GM12878 (cell line): ENCODE data around the gene TOGARAM1. TPM values are rescaled to one million over a fixed set of nuclear protein-coding genes. Genes with fewer than 3 reads are reported as not detected.

Experiments used
- ATF7 ChIP-seq: fragments of 450-650 bp; IDR thresholded peaks from 2 replicates; pipeline ENCODE4 v1.6.1; 2016; ENCODE audit warnings: low read depth, mild to moderate bottlenecking
- BMI1 ChIP-seq: fragments of 450-650 bp; IDR thresholded peaks from 2 replicates; pipeline ENCODE4 v1.6.1; 2016; ENCODE audit warnings: mild to moderate bottlenecking, moderate library complexity, borderline replicate concordance
- HDAC2 ChIP-seq: fragments of 200-600 bp; sonication (generic); IDR thresholded peaks from 2 replicates; pipeline ENCODE4 v1.6.1; 2017
- HDAC6 ChIP-seq: fragments of 200-600 bp; sonication (generic); IDR thresholded peaks from one replicate; pipeline ENCODE4 v1.8.0; 2017; ENCODE audit warnings: antibody characterized with exemption; ENCODE audit not compliant: unreplicated experiment
- HDGF ChIP-seq: fragments of 450-650 bp; IDR thresholded peaks from 2 replicates; pipeline ENCODE4 v1.6.1; 2016; ENCODE audit warnings: antibody characterized with exemption
- MYC ChIP-seq: IDR thresholded peaks from 2 replicates; pipeline ENCODE4 v1.6.1; 2011; ENCODE audit warnings: mild to moderate bottlenecking, low read length, moderate library complexity, inconsistent platforms; ENCODE audit not compliant: insufficient read depth, insufficient replicate concordance, insufficient read length, severe bottlenecking
- NBN ChIP-seq: fragments of 450-650 bp; IDR thresholded peaks from 2 replicates; pipeline ENCODE4 v1.6.1; 2016
- NR2C2 ChIP-seq: IDR thresholded peaks from 2 replicates; pipeline ENCODE4 v1.6.1; 2011; ENCODE audit warnings: borderline replicate concordance, low read depth; ENCODE audit not compliant: control insufficient read depth, insufficient read length
- NR2F1 ChIP-seq: fragments of 450-650 bp; conservative IDR thresholded peaks from 2 replicates; pipeline ENCODE4 v1.6.1; 2017; ENCODE audit warnings: mild to moderate bottlenecking
- PAX8 ChIP-seq: fragments of 450-650 bp; IDR thresholded peaks from 2 replicates; pipeline ENCODE4 v1.6.1; 2017; ENCODE audit warnings: mild to moderate bottlenecking, moderate library complexity
- POLR2AphosphoS5 ChIP-seq: IDR thresholded peaks from 2 replicates; pipeline ENCODE4 v1.6.1; 2011; ENCODE audit warnings: mild to moderate bottlenecking, low read length, inconsistent platforms
- RUNX3 ChIP-seq: IDR thresholded peaks from 2 replicates; pipeline ENCODE4 v1.6.1; 2012; ENCODE audit warnings: low read length, inconsistent platforms
- SP1 ChIP-seq: IDR thresholded peaks from one replicate; pipeline ENCODE4 v1.6.1; 2011; ENCODE audit warnings: low read depth, low read length
- SREBF2 ChIP-seq: IDR thresholded peaks from 2 replicates; pipeline ENCODE4 v1.6.1; 2012; ENCODE audit warnings: mild to moderate bottlenecking, low read length
- TAF1 ChIP-seq: IDR thresholded peaks from 2 replicates; pipeline ENCODE4 v1.6.1; 2011; ENCODE audit warnings: mild to moderate bottlenecking, low read depth, low read length, borderline replicate concordance
- TBL1XR1 ChIP-seq: IDR thresholded peaks from 2 replicates; pipeline ENCODE4 v1.6.1; 2012; ENCODE audit warnings: low read depth, low read length, improper control_type of control experiment
- YBX1 ChIP-seq: fragments of 450-650 bp; IDR thresholded peaks from 2 replicates; pipeline ENCODE4 v1.6.1; 2016; ENCODE audit warnings: antibody characterized with exemption
- polyA plus RNA-seq, 11 experiments: library from polyadenylated mRNA; depleted of rRNA in 4 of 11; unstranded in 6 of 11; stranded (reverse) in 5 of 11; fragments of >200 nt; fragmentation: Nextera tagmentation in 4 of 11; fragmentation: Illumina TruSeq in 1 of 11; extraction: Ambion mirVana in 4 of 11; extraction: Trizol in 1 of 11; gene quantifications; 1 replicate in 1 of 11; 2 replicates in 10 of 11; pipeline versions ENCODE4 v1.2.1 to v1.2.3, GENCODE V29; 2011 to 2016; ENCODE audit warnings: inconsistent platforms in 2 of 11, missing spikeins in 2 of 11, low read depth in 1 of 11
- total RNA-seq, 4 experiments: library from RNA; depleted of rRNA in 3 of 4; stranded (reverse); fragments of >200 nt in 3 of 4; fragmentation: Illumina TruSeq in 1 of 4; extraction: Trizol in 1 of 4; gene quantifications; 2 replicates each; pipeline versions ENCODE4 v1.2.1 to v1.2.3, GENCODE V29; 2013 to 2021
- TF ChIP-seq, protein P1 (sequence below), 3 experiments: IDR thresholded peaks in 2 of 3; conservative IDR thresholded peaks in 1 of 3; 2 replicates each; pipeline ENCODE4 v1.5.1; 2011; ENCODE audit warnings: low read depth in 3 of 3, low read length in 3 of 3, mild to moderate bottlenecking in 3 of 3, control low read depth in 2 of 3, moderate library complexity in 2 of 3, inconsistent platforms in 1 of 3, mixed read lengths in 1 of 3; ENCODE audit not compliant: control insufficient read depth in 2 of 3, insufficient read depth in 1 of 3; ENCODE audit errors: extremely low read depth in 1 of 3
- TF ChIP-seq, protein P2 (sequence below): IDR thresholded peaks from 2 replicates; pipeline ENCODE4 v1.6.1; 2011; ENCODE audit warnings: borderline replicate concordance, low read depth, mild to moderate bottlenecking, moderate library complexity, mixed read lengths, low read length; ENCODE audit not compliant: insufficient read depth; ENCODE audit errors: extremely low read length
- TF ChIP-seq, protein P3 (sequence below): IDR thresholded peaks from 2 replicates; pipeline ENCODE4 v1.6.1; 2011; ENCODE audit warnings: low read depth, low read length, improper control_type of control experiment, borderline replicate concordance
- TF ChIP-seq, protein P4 (sequence below): fragments of 450-650 bp; IDR thresholded peaks from 2 replicates; pipeline ENCODE4 v1.6.1; 2016; ENCODE audit warnings: mild to moderate bottlenecking, moderate library complexity, borderline replicate concordance

Gene TOGARAM1
- total and polyA plus RNA-seq, 10 of the 15 experiments (the other 5 are each of a cell fraction or from before 2014, with no cell fraction given) = 2.1 to 14.4 (median 7.2) TPM

DNA sequence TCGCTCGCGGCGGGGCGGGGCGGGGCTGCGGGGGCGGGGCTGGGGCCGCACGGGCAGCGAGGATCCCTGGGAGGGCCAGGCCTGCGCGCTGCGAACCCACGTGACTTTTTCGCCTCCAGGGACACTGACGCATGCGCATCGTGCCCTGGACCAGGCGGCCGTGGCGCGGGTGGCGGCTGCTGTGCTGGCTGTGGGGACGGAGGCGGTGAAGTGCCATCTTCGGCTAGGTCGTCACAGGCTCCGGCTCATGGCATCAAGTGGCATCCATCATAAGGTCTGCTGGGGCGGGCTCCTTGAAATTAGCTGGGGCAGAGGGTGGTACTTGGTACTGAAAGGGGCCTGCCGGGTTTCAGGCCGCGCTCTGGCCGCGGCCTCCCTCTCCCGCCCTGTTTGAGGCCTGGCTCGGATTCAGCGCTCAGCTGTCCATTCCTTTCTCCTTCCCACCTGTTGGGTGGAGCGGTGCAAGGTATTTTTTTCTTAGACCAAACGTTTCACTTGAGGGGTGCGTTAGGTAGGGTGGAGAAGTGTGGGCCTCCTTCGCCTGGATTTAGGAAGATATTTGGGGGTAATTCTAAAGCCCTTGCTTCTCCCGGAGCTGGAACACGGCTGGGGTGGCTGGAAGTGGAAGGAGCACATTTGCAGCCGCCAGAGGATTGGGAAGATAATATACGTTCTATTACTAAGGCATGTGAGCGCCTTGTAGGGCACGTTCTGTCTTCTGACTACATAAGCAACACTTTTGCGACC, 122.2 kb downstream of the TOGARAM1 start, which contains the start of gene PRPF39 (continued):
- no peak for TF ChIP-seq HDGF
- peak; percentile 35; the same call in 1 of the 2 replicates for TF ChIP-seq RUNX3
- no peak for TF ChIP-seq NR2C2
- no peak for TF ChIP-seq YBX1
- TF ChIP-seq SREBF2 = no peak
- TF ChIP-seq MYC = no peak
- no peak for TF ChIP-seq ATF7
- TF ChIP-seq SP1 = no peak
- TF ChIP-seq, protein P1, sequence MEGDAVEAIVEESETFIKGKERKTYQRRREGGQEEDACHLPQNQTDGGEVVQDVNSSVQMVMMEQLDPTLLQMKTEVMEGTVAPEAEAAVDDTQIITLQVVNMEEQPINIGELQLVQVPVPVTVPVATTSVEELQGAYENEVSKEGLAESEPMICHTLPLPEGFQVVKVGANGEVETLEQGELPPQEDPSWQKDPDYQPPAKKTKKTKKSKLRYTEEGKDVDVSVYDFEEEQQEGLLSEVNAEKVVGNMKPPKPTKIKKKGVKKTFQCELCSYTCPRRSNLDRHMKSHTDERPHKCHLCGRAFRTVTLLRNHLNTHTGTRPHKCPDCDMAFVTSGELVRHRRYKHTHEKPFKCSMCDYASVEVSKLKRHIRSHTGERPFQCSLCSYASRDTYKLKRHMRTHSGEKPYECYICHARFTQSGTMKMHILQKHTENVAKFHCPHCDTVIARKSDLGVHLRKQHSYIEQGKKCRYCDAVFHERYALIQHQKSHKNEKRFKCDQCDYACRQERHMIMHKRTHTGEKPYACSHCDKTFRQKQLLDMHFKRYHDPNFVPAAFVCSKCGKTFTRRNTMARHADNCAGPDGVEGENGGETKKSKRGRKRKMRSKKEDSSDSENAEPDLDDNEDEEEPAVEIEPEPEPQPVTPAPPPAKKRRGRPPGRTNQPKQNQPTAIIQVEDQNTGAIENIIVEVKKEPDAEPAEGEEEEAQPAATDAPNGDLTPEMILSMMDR (IDR thresholded peaks at IDR 0.05 in 2 of 3, conservative IDR thresholded peaks at IDR 0.05 in 1 of 3; ENCODE audit: control insufficient read depth in 2 of 3, extremely low read depth in 1 of 3, insufficient read depth in 1 of 3, low read depth in 3 of 3, low read length in 3 of 3) = no peak
- TF ChIP-seq HDAC6 = no peak
- peak; percentile 91; the same call in 1 of the 2 replicates for TF ChIP-seq POLR2AphosphoS5
- TF ChIP-seq NBN = 0 out of 2 replicates have a peak, but pooled peaks have one; percentile 46
- TF ChIP-seq TAF1 = peak; percentile 67; the same call in 1 of the 2 replicates
- TF ChIP-seq TBL1XR1 = 0 out of 2 replicates have a peak, but pooled peaks have one; percentile 51
- TF ChIP-seq, protein P2, sequence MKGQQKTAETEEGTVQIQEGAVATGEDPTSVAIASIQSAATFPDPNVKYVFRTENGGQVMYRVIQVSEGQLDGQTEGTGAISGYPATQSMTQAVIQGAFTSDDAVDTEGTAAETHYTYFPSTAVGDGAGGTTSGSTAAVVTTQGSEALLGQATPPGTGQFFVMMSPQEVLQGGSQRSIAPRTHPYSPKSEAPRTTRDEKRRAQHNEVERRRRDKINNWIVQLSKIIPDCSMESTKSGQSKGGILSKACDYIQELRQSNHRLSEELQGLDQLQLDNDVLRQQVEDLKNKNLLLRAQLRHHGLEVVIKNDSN = peak; percentile 91
- TF ChIP-seq BMI1 = no peak
- TF ChIP-seq, protein P3, sequence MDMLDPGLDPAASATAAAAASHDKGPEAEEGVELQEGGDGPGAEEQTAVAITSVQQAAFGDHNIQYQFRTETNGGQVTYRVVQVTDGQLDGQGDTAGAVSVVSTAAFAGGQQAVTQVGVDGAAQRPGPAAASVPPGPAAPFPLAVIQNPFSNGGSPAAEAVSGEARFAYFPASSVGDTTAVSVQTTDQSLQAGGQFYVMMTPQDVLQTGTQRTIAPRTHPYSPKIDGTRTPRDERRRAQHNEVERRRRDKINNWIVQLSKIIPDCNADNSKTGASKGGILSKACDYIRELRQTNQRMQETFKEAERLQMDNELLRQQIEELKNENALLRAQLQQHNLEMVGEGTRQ = peak; percentile 65
- no peak for TF ChIP-seq PAX8
- TF ChIP-seq NR2F1 = no peak
- TF ChIP-seq HDAC2 = no peak
- TF ChIP-seq, protein P4, sequence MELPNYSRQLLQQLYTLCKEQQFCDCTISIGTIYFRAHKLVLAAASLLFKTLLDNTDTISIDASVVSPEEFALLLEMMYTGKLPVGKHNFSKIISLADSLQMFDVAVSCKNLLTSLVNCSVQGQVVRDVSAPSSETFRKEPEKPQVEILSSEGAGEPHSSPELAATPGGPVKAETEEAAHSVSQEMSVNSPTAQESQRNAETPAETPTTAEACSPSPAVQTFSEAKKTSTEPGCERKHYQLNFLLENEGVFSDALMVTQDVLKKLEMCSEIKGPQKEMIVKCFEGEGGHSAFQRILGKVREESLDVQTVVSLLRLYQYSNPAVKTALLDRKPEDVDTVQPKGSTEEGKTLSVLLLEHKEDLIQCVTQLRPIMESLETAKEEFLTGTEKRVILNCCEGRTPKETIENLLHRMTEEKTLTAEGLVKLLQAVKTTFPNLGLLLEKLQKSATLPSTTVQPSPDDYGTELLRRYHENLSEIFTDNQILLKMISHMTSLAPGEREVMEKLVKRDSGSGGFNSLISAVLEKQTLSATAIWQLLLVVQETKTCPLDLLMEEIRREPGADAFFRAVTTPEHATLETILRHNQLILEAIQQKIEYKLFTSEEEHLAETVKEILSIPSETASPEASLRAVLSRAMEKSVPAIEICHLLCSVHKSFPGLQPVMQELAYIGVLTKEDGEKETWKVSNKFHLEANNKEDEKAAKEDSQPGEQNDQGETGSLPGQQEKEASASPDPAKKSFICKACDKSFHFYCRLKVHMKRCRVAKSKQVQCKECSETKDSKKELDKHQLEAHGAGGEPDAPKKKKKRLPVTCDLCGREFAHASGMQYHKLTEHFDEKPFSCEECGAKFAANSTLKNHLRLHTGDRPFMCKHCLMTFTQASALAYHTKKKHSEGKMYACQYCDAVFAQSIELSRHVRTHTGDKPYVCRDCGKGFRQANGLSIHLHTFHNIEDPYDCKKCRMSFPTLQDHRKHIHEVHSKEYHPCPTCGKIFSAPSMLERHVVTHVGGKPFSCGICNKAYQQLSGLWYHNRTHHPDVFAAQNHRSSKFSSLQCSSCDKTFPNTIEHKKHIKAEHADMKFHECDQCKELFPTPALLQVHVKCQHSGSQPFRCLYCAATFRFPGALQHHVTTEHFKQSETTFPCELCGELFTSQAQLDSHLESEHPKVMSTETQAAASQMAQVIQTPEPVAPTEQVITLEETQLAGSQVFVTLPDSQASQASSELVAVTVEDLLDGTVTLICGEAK = no peak
